HG02852 (cell line): ENCODE measurements around the gene CTDSP2.
"Not testable (repeated sequence)": the region's sequence is repeated elsewhere in the genome, so short reads cannot be mapped to it uniquely, and the experiment has no call there.

ENCODE experiments used
- ATAC-seq: cut with Tn5 transposase; IDR thresholded peaks from one replicate; pipeline ENCODE4 v1.9.1; 2021; ENCODE audit warnings: mild to moderate bottlenecking, moderate library complexity; ENCODE audit not compliant: unreplicated experiment

CTDSP2 gene

GRCh38 chr12:57846577-57847319, at the start of gene CTDSP2:
CTDSP2 (minus strand) TSS chr12:57846729; CDS start chr12:57846435, 294 bp downstream.
- peak; percentile 39 for ATAC-seq

GRCh38 chr12:57896115-57896433, 49.5 kb upstream of the CTDSP2 start:
- ATAC-seq: no peak

- no peak for ATAC-seq
Observed at GRCh38 chr12:57895389-57896114, 49.0 kb upstream of the CTDSP2 start.

- no peak for ATAC-seq
Observed at GRCh38 chr12:57894399-57895292, 48.1 kb upstream of the CTDSP2 start.

- ATAC-seq: no peak
Observed at GRCh38 chr12:57893431-57894353, 47.2 kb upstream of the CTDSP2 start.

- no peak for ATAC-seq
Observed at GRCh38 chr12:57892232-57892972, 45.9 kb upstream of the CTDSP2 start.

GRCh38 chr12:57891542-57892228, 45.2 kb upstream of the CTDSP2 start:
- no peak for ATAC-seq

GRCh38 chr12:57890191-57891115, 43.9 kb upstream of the CTDSP2 start:
- no peak for ATAC-seq

- no peak for ATAC-seq
Observed at GRCh38 chr12:57889500-57889989, 43.0 kb upstream of the CTDSP2 start.

GRCh38 chr12:57888409-57889157, 42.1 kb upstream of the CTDSP2 start:
- no peak for ATAC-seq

- no peak for ATAC-seq
Observed at GRCh38 chr12:57887631-57888408, 41.3 kb upstream of the CTDSP2 start.

GRCh38 chr12:57886964-57887363, 40.4 kb upstream of the CTDSP2 start:
- not testable (repeated sequence) for ATAC-seq

GRCh38 chr12:57886542-57886941, 40.0 kb upstream of the CTDSP2 start:
- ATAC-seq: no peak

GRCh38 chr12:57885207-57885606, 38.7 kb upstream of the CTDSP2 start:
- ATAC-seq: no peak

GRCh38 chr12:57883700-57884099, 37.2 kb upstream of the CTDSP2 start:
- no peak for ATAC-seq

GRCh38 chr12:57883057-57883456, 36.5 kb upstream of the CTDSP2 start:
- ATAC-seq: no peak
